NB4 (cell line): ENCODE data around the gene CTBP2.

Experiments
- CTCF ChIP-seq: IDR thresholded peaks from one replicate; pipeline ENCODE4 v1.5.1; 2012; ENCODE audit warnings: low read depth, low read length
- MAX ChIP-seq: IDR thresholded peaks from 2 replicates; pipeline ENCODE4 v1.6.1; 2011; ENCODE audit warnings: low read depth, low read length

GRCh38 chr10:125097409-125098070 is 62.8 kb downstream of the CTBP2 start:
- TF ChIP-seq CTCF, result no peak
- TF ChIP-seq MAX, result no peak
